Mesothelial cell of epicardium (in vitro differentiated cells): ENCODE data around the gene HDAC9. TPM values are rescaled to one million over a fixed set of nuclear protein-coding genes. Genes with fewer than 3 reads are reported as not detected.
A peak's percentile ranks its signal among the peaks of the same experiment; 100 is the strongest.

Experiments used
- DNase-seq, 2 experiments: peaks; one replicate each; pipeline ENCODE4 v3.0.0; 2021; ENCODE audit warnings: low spot score in 2 of 2; ENCODE audit not compliant: unreplicated experiment in 2 of 2
- H3K27ac Mint-ChIP-seq: 2 replicates; pipeline ENCODE4 v1.8.0; 2021; ENCODE audit warnings: mixed read lengths
- H3K27me3 Mint-ChIP-seq: 2 replicates; pipeline ENCODE4 v1.8.0; 2021; ENCODE audit warnings: low read depth, mixed read lengths
- H3K36me3 Mint-ChIP-seq: 2 replicates; pipeline ENCODE4 v1.8.0; 2021; ENCODE audit warnings: mixed read lengths
- H3K4me1 Mint-ChIP-seq: 2 replicates; pipeline ENCODE4 v1.8.0; 2021; ENCODE audit warnings: mixed read lengths
- H3K4me3 Mint-ChIP-seq: 2 replicates; pipeline ENCODE4 v1.8.0; 2021; ENCODE audit warnings: mild to moderate bottlenecking, moderate library complexity, mixed read lengths
- H3K9me3 Mint-ChIP-seq: 2 replicates; pipeline ENCODE4 v1.8.0; 2021; ENCODE audit warnings: mixed read lengths
- CTCF ChIP-seq: fragments of 200-600 bp; sonication (generic); IDR thresholded peaks from one replicate; pipeline ENCODE4 v1.5.0; 2021; ENCODE audit warnings: antibody characterized with exemption; ENCODE audit not compliant: unreplicated experiment
- total RNA-seq: library from RNA; stranded (reverse); gene quantifications from 3 replicates; pipeline ENCODE4 v1.2.1, GENCODE V29; 2021

The HDAC9 gene
- total RNA-seq, 1 donor from 2014 or later = 37.4 TPM

GRCh38 chr7:18494406-18494805, 1.1 kb upstream of the HDAC9 start:
- H3K9me3 Mint-ChIP-seq = no peaks in the 10 kb centered on the region
- H3K27ac Mint-ChIP-seq = no peak overlapping the region
- no peaks in the 10 kb centered on the region for H3K36me3 Mint-ChIP-seq
- H3K27me3 Mint-ChIP-seq = no peaks in the 10 kb centered on the region
- peaks cover 30% of the 10 kb centered on the region for H3K4me1 Mint-ChIP-seq
- DNase-seq = no peak
- no peak overlapping the region for H3K4me3 Mint-ChIP-seq
- TF ChIP-seq CTCF = no peak

GRCh38 chr7:18494821-18495408, 634 bp upstream of the HDAC9 start:
- H3K4me3 Mint-ChIP-seq = peak overlapping the region; percentile 67
- H3K9me3 Mint-ChIP-seq = no peaks in the 10 kb centered on the region
- H3K36me3 Mint-ChIP-seq = no peaks in the 10 kb centered on the region

GRCh38 chr7:18496341-18496700, 772 bp downstream of the HDAC9 start:
- no peaks in the 10 kb centered on the region for H3K9me3 Mint-ChIP-seq
- H3K36me3 Mint-ChIP-seq = no peaks in the 10 kb centered on the region
- TF ChIP-seq CTCF = no peak
- peak overlapping the region; percentile 79 for H3K27ac Mint-ChIP-seq
- H3K4me1 Mint-ChIP-seq = peaks cover 33% of the 10 kb centered on the region
- H3K27me3 Mint-ChIP-seq = no peaks in the 10 kb centered on the region
- peak overlapping the region; percentile 67 for H3K4me3 Mint-ChIP-seq
- DNase-seq = no peak

More at GRCh38 chr7:18494821-18495408, 634 bp upstream of the HDAC9 start:
- DNase-seq = no peak
- TF ChIP-seq CTCF = no peak
- Mint-ChIP-seq H3K27ac (peak overlapping the region; percentile 90), H3K4me1 (peaks cover 30% of the 10 kb centered on the region), H3K27me3 (no peaks in the 10 kb centered on the region)

GRCh38 chr7:18497082-18497481, 1.5 kb downstream of the HDAC9 start:
- no peaks in the 10 kb centered on the region for H3K27me3 Mint-ChIP-seq
- peaks cover 34% of the 10 kb centered on the region for H3K4me1 Mint-ChIP-seq
- H3K27ac Mint-ChIP-seq = no peak overlapping the region
- H3K36me3 Mint-ChIP-seq = no peaks in the 10 kb centered on the region
- no peak for TF ChIP-seq CTCF
- H3K4me3 Mint-ChIP-seq = peak overlapping the region; percentile 67
- H3K9me3 Mint-ChIP-seq = no peaks in the 10 kb centered on the region
- no peak for DNase-seq

- no peak for TF ChIP-seq CTCF
- Mint-ChIP-seq H3K4me3 (peak overlapping the region; percentile 35), H3K4me1 (peaks cover 34% of the 10 kb centered on the region), H3K36me3 (no peaks in the 10 kb centered on the region), H3K27ac (no peak overlapping the region), H3K9me3 (no peaks in the 10 kb centered on the region), H3K27me3 (no peaks in the 10 kb centered on the region)
- DNase-seq = no peak
Observed at GRCh38 chr7:18497800-18498199, 2.3 kb downstream of the HDAC9 start.

- H3K4me3 Mint-ChIP-seq = no peak overlapping the region
- no peak overlapping the region for H3K27ac Mint-ChIP-seq
- TF ChIP-seq CTCF = no peak
- peaks cover 37% of the 10 kb centered on the region for H3K4me1 Mint-ChIP-seq
- no peak for DNase-seq
- H3K27me3 Mint-ChIP-seq = no peaks in the 10 kb centered on the region
- no peaks in the 10 kb centered on the region for H3K36me3 Mint-ChIP-seq
- no peaks in the 10 kb centered on the region for H3K9me3 Mint-ChIP-seq
Observed at GRCh38 chr7:18498341-18498740, 2.8 kb downstream of the HDAC9 start.
